Activated T-cell treated with anti-CD3 and anti-CD28 coated beads, Interleukin-2, amount 50 U/mL, for 4 hours (primary cell): ENCODE results near the gene WDR45. TPM values are rescaled to one million over a fixed set of nuclear protein-coding genes. Genes with fewer than 3 reads are reported as not detected.

Experiments
- ATAC-seq, 2 donors: fragments of 200-7000 bp; cut with Tn5 transposase; one replicate each; pipeline ENCODE4 v1.10.0; 2021
- DNase-seq: peaks from one replicate; pipeline ENCODE4 v3.0.0-alpha.2; 2020
- H3K27me3 Mint-ChIP-seq: one replicate; pipeline ENCODE4 v1.8.0; 2021; ENCODE audit warnings: low read depth, mixed read lengths
- H3K36me3 Mint-ChIP-seq: one replicate; pipeline ENCODE4 v1.8.0; 2022; ENCODE audit warnings: mixed read lengths; ENCODE audit not compliant: insufficient read depth
- H3K4me1 Mint-ChIP-seq: one replicate; pipeline ENCODE4 v1.8.0; 2021; ENCODE audit warnings: low read depth, mixed read lengths
- H3K4me3 Mint-ChIP-seq: one replicate; pipeline ENCODE4 v1.8.0; 2021; ENCODE audit warnings: mild to moderate bottlenecking, moderate library complexity, mixed read lengths
- H3K9me3 Mint-ChIP-seq: one replicate; pipeline ENCODE4 v1.8.0; 2021; ENCODE audit warnings: mixed read lengths
- total RNA-seq, 3 donors: library from RNA; stranded (reverse); gene quantifications; one replicate each; pipeline ENCODE4 v1.2.1, GENCODE V29; 2021

WDR45 gene
- total RNA-seq, 3 donors from 2014 or later, result 31.0 to 37.9 (median 36.5) TPM

DNA sequence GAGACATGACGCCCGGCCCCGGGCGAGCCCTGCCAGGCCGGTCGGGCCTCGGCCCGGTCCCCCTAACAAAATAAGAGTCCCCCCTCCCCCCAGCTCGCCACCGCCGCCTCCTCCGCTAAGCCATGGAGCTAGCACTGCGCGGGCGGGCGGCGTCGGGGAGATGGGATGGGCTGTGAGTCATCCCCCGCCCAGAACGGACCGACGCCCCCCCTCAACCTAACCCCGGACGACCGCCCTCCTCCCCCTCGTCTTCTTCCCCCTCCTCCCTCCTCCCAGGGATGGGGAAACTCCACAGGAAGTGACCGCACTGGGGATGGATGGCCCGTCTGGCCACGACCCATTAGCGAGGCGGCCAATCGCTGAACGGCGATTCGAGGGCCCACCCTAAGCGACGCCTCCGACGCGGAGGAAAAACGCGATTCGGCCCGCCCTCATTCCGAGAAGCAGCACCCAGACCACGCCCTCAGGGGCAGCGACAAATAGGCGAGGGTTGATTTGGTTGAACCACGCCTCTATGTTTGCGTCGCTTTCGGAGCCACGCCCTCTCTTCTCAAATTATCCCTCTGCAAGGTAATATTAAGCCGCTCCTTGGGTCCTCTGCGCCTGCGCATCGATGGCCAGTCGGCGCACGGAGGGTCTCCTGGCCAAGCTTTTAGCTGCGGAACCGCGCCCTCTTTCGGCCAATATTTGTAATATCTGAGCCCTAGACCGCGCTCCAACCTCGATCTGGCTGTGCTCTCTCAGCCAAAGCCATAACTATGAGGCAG is 36.3 kb downstream of the WDR45 start, which contains the start of gene TFE3:
Gene TFE3, minus strand, starts transcription at position 138 of the 767 bp plus-strand sequence. Its CDS starts 131 bp downstream, at position 7.
- Mint-ChIP-seq H3K4me3 (peak within 1 kb of the TSS; percentile 91), H3K4me1 (peaks cover 36% of the 10 kb centered on the region), H3K9me3 (no peaks in the 10 kb centered on the region), H3K27me3 (no peaks in the 10 kb centered on the region), H3K36me3 (no peaks in the 10 kb centered on the region)
- ATAC-seq (peak; percentile 91 to 94), DNase-seq (peak; percentile 93)

DNA sequence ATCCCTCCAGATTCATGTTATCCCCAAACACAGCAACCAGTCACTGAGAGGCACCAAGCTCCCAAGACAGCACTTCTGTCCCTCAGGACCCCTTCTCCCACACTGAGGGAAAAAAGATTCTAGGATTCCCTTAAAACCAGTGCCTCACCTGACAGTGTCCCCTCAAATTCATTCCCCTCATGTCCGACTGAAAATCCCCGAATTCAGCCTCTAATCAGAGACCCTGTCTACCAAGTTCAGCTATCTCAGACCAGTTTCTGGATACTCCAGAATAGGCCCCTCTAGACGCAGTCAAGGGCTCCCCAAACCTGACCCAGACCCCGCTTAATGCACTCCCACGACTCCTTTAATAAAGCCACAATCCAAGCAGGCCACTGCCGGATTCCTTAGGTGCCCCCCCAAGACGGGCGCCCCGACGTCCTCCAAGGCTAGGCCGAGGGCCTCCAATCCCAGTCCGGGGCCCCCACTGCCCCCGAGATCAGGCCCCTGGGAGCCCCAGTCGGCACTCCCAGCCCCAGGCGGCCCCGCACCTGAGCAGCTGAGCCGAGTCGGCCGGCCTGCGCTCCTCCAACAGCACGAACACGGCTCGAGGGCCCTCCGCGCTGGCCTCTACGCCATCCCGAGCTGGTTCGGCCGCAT is 37.0 kb downstream of the WDR45 start:
- Mint-ChIP-seq H3K4me3 (peak overlapping the region; percentile 91), H3K36me3 (peaks cover 3% of the 10 kb centered on the region), H3K27me3 (no peaks in the 10 kb centered on the region), H3K9me3 (no peaks in the 10 kb centered on the region), H3K4me1 (peaks cover 36% of the 10 kb centered on the region)
- peak; percentile 4 to 11 for ATAC-seq
- DNase-seq, result no peak

DNA sequence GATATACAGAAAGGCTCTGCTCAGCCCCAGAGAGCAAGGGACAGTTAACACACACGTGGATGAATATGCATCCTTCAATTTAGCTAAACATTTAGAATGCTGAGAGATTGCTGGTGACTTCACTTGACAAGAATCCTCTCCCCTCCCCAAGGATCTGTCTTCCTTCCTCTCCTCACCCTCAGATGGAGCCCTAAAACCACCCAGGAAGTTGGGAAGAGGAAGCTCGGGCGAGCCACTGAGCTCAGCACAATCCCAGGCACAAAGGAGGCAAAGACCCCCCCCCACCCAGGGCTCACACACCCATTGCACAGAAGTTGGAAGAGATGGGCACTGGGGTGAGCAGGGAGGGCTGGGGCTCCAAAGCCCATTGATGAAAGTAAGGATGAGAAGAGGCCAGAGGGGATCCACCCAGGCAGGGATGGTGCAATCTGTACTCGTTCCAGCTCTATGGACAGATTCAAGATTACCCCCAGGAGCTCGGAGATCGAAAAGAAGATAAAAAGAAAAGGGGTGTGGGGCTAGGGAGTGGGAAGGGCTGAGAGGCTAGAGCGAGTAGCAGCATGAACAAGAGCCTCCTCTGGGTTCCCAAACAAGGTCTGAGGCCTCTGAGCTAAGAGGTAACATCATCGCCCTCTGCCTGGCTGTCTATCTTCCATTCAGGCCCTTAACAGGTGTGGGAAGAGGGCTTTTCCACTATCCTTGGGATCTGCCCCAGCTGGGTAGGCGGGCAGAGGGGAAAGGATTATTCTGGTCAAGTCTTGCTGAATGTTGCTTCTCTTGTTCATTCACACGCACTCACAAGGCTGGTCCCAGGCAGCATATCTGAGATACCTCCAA is 37.7 kb downstream of the WDR45 start:
- DNase-seq, result no peak
- Mint-ChIP-seq H3K36me3 (peaks cover 5% of the 10 kb centered on the region), H3K4me1 (peaks cover 36% of the 10 kb centered on the region), H3K9me3 (no peaks in the 10 kb centered on the region), H3K4me3 (peak overlapping the region; percentile 91), H3K27me3 (no peaks in the 10 kb centered on the region)
- ATAC-seq, result no peak

DNA sequence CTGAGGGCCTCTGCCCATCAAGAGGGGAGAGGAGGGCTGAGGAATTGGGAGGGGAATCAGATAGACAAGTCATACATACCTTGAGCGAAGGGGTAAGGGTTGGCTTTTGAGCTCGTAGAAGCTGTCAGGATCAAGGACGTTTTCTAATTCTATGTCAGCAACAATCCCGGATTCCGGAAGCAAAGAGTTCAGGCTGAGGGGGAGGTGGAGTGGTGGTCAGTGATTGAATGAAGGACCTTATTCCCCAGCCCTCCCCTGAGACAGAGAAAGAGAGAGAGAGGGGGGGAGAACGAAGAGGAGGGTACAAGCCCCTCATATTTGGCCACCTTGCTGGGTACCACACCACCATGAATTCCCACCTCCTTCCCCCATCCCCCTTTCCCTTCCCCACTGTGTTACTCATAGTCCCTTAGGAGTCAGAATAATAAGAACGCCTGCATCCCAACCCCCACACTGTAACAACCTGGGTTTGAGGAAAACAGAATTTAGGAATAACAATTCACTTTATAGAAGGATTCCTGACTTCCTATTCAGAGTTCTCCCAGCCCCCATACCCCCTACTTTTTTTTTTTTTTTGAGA is 39.2 kb downstream of the WDR45 start:
- H3K4me1 Mint-ChIP-seq, result peaks cover 36% of the 10 kb centered on the region
- H3K4me3 Mint-ChIP-seq, result peak overlapping the region; percentile 38
- H3K36me3 Mint-ChIP-seq, result peaks cover 5% of the 10 kb centered on the region
- H3K27me3 Mint-ChIP-seq, result no peaks in the 10 kb centered on the region
- no peaks in the 10 kb centered on the region for H3K9me3 Mint-ChIP-seq
- ATAC-seq, result no peak
- no peak for DNase-seq

DNA sequence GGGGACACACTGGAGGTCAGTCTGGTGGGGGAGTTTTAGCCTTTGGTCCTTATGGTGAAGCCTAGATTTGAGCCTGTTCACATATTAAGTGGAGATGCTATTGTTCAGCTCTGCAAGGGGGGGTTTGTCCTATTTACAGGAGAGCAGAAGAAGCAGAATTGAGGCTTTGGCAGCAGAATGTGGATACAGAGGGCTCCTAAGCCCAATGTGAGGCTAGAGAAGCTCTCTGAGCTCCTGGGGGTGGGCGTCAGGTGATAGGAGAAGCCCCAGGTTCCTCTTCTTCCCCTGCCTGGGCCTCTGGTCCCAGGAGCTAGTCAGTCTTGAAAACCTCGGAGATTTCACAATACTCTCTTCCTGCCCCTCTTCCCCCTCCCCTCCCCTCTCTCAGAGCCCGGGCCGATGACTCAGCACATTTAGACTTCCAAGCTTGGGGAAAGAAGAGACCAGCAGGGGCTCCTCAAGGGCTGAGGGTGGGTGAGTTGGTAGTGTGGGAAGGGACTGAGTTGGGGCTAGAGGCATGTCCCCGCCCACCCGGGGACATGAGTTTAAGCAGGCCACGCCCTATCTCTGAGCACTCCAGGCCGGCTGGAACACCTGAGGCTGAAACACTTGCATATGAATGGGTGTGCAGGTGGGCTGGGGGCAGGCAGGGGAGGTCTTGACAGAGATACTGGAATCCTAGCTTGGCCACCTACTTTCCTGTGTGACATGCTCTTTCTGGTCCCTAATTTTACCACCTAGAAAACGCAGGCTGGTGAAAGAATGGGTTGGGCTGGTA is 39.9 kb downstream of the WDR45 start:
- peak; percentile 42 for DNase-seq
- Mint-ChIP-seq H3K4me1 (peaks cover 36% of the 10 kb centered on the region), H3K27me3 (no peaks in the 10 kb centered on the region), H3K4me3 (peak overlapping the region; percentile 38), H3K9me3 (no peaks in the 10 kb centered on the region), H3K36me3 (peaks cover 5% of the 10 kb centered on the region)
- ATAC-seq, result no peak

DNA sequence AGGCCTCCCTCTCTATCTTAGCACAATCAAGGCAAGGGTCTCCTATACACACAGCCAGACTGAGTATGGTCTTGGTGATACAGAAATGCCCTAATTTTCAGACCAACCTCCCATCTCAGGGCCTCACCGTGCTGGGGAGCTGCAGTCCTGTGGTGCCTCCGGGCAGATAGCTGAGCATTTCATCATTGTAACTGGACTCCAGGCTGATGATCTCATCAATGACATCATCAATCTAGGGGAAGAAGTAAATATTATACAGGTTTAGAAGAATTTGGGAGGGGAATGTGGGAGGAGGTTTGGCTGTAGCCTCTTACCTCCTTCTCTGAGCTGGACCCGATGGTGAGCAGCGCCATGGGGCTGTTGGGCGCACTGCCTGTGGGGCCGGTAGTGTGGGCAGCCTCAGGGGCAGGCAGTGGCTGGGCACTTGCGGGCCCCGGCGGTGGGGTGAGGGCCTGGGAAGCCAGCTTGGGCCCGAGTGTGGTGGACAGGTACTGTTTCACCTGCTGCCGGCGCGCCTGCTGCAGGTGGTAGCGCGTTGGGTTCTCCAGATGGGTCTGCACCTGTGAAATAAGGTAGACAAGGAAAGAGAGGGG is 41.7 kb downstream of the WDR45 start:
- Mint-ChIP-seq H3K36me3 (peaks cover 5% of the 10 kb centered on the region), H3K4me3 (no peak overlapping the region), H3K27me3 (no peaks in the 10 kb centered on the region), H3K9me3 (no peaks in the 10 kb centered on the region), H3K4me1 (peaks cover 30% of the 10 kb centered on the region)
- DNase-seq, result no peak
- no peak for ATAC-seq

DNA sequence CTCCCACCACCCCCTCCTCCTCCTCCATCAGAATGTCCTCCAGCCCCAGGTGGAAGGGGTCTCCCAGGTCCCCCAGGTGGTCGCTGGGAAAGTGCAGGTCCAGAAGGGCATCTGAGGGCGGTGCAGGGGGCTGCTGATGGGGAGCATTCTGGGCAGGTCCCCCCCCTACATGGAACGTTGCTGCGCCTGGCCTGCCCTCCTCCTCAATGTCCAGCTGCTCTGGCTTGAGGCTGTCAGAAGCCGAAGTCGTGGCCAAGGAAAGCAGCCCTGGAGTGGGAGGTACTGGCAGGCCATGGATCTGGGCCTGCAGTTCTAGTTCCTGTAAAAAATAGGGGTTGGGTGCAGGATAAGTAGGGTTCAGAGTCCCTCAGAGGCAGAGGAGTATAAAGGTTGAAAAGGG is 49.4 kb downstream of the WDR45 start:
- Mint-ChIP-seq H3K4me1 (no peaks in the 10 kb centered on the region), H3K4me3 (no peak overlapping the region), H3K27me3 (no peaks in the 10 kb centered on the region), H3K9me3 (no peaks in the 10 kb centered on the region), H3K36me3 (peaks cover 5% of the 10 kb centered on the region)
- ATAC-seq, result no peak
- no peak for DNase-seq

DNA sequence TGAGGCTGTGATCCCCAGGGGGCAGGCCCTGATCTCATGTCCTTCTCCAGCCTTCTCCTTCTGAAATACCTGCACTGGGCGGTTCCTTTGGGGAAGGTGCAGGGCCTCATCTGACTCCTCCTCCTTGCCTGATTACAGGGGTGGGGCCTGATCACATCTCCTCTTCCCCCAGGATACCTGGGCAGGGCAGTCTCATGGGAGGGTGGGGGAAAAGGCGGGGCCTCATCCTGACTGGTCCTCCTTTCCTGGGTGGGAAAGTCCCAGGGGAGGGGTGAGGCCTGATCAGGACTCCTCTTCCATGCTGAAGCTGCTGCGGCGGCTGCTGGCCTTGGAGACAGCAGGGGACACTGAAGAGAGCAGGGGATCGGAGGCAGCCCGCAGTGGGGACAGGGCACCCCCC is 49.8 kb downstream of the WDR45 start:
- H3K9me3 Mint-ChIP-seq, result no peaks in the 10 kb centered on the region
- H3K27me3 Mint-ChIP-seq, result no peaks in the 10 kb centered on the region
- H3K4me1 Mint-ChIP-seq, result no peaks in the 10 kb centered on the region
- DNase-seq (no peak), ATAC-seq (no peak)
- peaks cover 5% of the 10 kb centered on the region for H3K36me3 Mint-ChIP-seq
- H3K4me3 Mint-ChIP-seq, result no peak overlapping the region

Other genes starting within 250 kb of the WDR45 start
- 1 to 10 TPM; 2.8 to 3.4 (median 2.9) TPM for gene PCSK1N, start 244.3 kb downstream of the WDR45 start, total RNA-seq
- 100 to 1,000 TPM in 2 of 3 donors, 10 to 100 TPM in 1; 92.7 to 107 (median 102) TPM for gene TIMM17B, start 182.1 kb downstream of the WDR45 start, total RNA-seq
- 100 to 1,000 TPM; 130 to 147 (median 139) TPM for gene PQBP1, start 182.0 kb downstream of the WDR45 start, total RNA-seq
- 10 to 100 TPM; 23.1 to 31.5 (median 30.6) TPM for gene SLC35A2, start 168.2 kb downstream of the WDR45 start, total RNA-seq
- gene PIM2, start 160.9 kb downstream of the WDR45 start, total RNA-seq, result 100 to 1,000 TPM; 197 to 279 (median 270) TPM
- gene OTUD5, start 122.3 kb downstream of the WDR45 start, total RNA-seq, result 10 to 100 TPM; 55.5 to 65.2 (median 57.8) TPM
- gene KCND1, start 108.0 kb downstream of the WDR45 start, total RNA-seq, result 1 to 10 TPM in 2 of 3 donors, under 1 TPM in 1; 0.71 to 1.1 (median 1.1) TPM
- gene GRIPAP1, start 77.6 kb downstream of the WDR45 start, total RNA-seq, result 10 to 100 TPM; 42.2 to 58.1 (median 44.1) TPM
- 10 to 100 TPM; 22.8 to 28.8 (median 23.4) TPM for gene TFE3, start 36.5 kb downstream of the WDR45 start, total RNA-seq
- gene CCDC120, start 20.9 kb downstream of the WDR45 start, total RNA-seq, result 1 to 10 TPM; 3.3 to 4.2 (median 4.0) TPM
- 10 to 100 TPM; 10.5 to 12.7 (median 11.4) TPM for gene PRAF2, start 5.9 kb downstream of the WDR45 start, total RNA-seq
- 10 to 100 TPM; 21.2 to 28.4 (median 24.6) TPM for gene GPKOW, start 43.8 kb upstream of the WDR45 start, total RNA-seq
- gene MAGIX, start 82.9 kb upstream of the WDR45 start, total RNA-seq, result 1 to 10 TPM in 1 of 3 donors, under 1 TPM in 2; 0.81 to 1.6 (median 0.84) TPM
- gene PLP2, start 92.0 kb upstream of the WDR45 start, total RNA-seq, result 100 to 1,000 TPM; 111 to 134 (median 126) TPM
- gene PRICKLE3, start 106.5 kb upstream of the WDR45 start, total RNA-seq, result 10 to 100 TPM in 2 of 3 donors, 1 to 10 TPM in 1; 9.2 to 11.7 (median 10.3) TPM
- 1 to 10 TPM; 3.1 to 5.3 (median 3.8) TPM for gene SYP, start 120.3 kb upstream of the WDR45 start, total RNA-seq
- gene CACNA1F, start 153.5 kb upstream of the WDR45 start, total RNA-seq, result under 1 TPM in 2 of 3 donors, not detected in 1; 0.13 to 0.19 TPM
- 10 to 100 TPM; 22.7 to 23.4 (median 22.8) TPM for gene CCDC22, start 155.6 kb upstream of the WDR45 start, total RNA-seq
- gene FOXP3, start 184.8 kb upstream of the WDR45 start, total RNA-seq, result 10 to 100 TPM; 14.7 to 18.5 (median 16.1) TPM
- gene PPP1R3F, start 189.9 kb upstream of the WDR45 start, total RNA-seq, result 1 to 10 TPM; 2.4 to 3.4 (median 3.1) TPM
- not detected for gene GAGE10, start 223.8 kb upstream of the WDR45 start, total RNA-seq
- not detected for gene GAGE12J, start 242.2 kb upstream of the WDR45 start, total RNA-seq